ENCODE measurements around the gene GDF10. TPM values are rescaled to one million over a fixed set of nuclear protein-coding genes. Genes with fewer than 3 reads are reported as not detected.

Gene GDF10
- total and polyA plus RNA-seq, 2 donors (not counting 3 experiments of a cell fraction or from before 2014, with no cell fraction given), result not detected

DNA sequence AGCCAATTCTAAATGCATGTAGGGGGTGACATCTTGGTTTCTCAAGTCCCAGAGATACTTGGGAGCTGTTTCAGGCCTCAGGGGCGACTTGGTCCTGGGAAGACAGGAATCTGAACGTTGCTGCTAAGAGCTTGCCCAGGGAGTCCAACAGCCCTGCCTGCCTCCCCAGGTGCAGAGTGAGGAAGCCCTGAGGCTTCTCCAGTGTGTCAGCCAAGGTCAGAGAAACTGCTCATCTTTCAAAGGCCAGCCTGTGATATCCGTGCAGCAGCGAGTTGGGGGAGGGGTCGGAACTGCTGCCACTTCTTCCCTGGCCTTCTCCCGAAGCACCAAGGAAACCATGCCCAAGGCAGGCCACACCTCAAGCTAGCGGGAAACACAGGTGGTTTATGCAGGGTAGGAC, 32.0 kb downstream of the GDF10 start:
- Histone ChIP-seq H3K4me2 (ENCODE audit: insufficient read depth, low read length) (no peak overlapping the region), H3K9me3 (replicated peaks; ENCODE audit: control insufficient read depth, insufficient read depth, low read length) (no peaks in the 10 kb centered on the region), H3K27me3 (ENCODE audit: control insufficient read depth in 2 of 2, insufficient read depth in 2 of 2, low read length in 2 of 2) (peaks cover 0 to under 1% of the 10 kb centered on the region in 2 experiments), H3K27ac (ENCODE audit: insufficient read depth, low read depth, low read length) (no peak overlapping the region), H3K9me1 (replicated peaks; ENCODE audit: control insufficient read depth, extremely low read depth, insufficient read depth, low read length) (no peaks in the 10 kb centered on the region), H3K9ac (replicated peaks; ENCODE audit: extremely low read depth, insufficient read depth, low read length) (no peak overlapping the region), H4K20me1 (replicated peaks; ENCODE audit: control insufficient read depth, extremely low read depth, insufficient read depth, low read length) (no peaks in the 10 kb centered on the region), H3K36me3 (ENCODE audit: control insufficient read depth in 2 of 2, extremely low read depth in 1 of 2, insufficient read depth in 2 of 2, low read length in 2 of 2) (no peaks in the 10 kb centered on the region), H3K4me1 (ENCODE audit: control insufficient read depth, extremely low read depth, insufficient read depth, low read length) (no peaks in the 10 kb centered on the region), H3K79me2 (ENCODE audit: control insufficient read depth, insufficient read depth, low read length) (no peaks in the 10 kb centered on the region), H3K4me3 (replicated peaks in 1 of 3; ENCODE audit: insufficient read depth in 1 of 3, low read depth in 1 of 3, low read length in 3 of 3) (no peak overlapping the region), H2AFZ (ENCODE audit: low read depth, low read length) (no peak overlapping the region)
- ChIA-PET POLR2A (no interaction called here), CTCF (interaction anchor here (1.4 kb wide), 1 partner anchor 284 kb away, joined by 3 read pairs; no protein-coding TSS in a partner anchor)
- dilution Hi-C loops (cut with MboI; ENCODE audit: extremely low pct_ligation_motif_present, low sequenced_read_pairs) (no loop called here), intact Hi-C loops (cut with micrococcal nuclease) (no loop called here)
- DNase-seq (ENCODE audit: low read depth, low spot score) (no peak), FAIRE-seq (no peak)
- TF ChIP-seq, protein P1, sequence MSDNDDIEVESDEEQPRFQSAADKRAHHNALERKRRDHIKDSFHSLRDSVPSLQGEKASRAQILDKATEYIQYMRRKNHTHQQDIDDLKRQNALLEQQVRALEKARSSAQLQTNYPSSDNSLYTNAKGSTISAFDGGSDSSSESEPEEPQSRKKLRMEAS (IDR thresholded peaks at IDR 0.05; ENCODE audit: insufficient read depth, insufficient read length), result no peak
- BruUV-seq (replicated peaks), result no TSS peak

DNA sequence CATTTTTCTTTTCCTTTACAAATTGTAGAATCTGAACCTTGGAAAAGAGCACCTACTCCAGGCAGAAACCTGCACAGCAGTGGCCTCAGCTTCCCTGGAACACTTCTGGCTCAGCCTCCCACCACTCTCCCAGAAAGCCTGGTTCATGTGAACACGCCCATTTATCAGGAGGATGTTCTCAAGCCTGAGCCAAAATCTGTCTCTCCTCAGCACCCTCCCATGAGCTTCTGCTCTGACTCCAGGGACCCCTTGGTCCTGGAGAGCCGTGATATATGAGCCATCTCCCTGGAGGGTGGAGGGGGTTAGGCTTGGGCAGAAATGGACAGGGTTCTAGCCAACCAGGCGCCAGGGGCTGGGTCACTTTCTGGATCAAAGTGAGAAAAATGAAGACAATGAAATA, 32.4 kb downstream of the GDF10 start:
- no TSS peak for BruUV-seq (replicated peaks)
- H4K20me1 ChIP-seq (replicated peaks; ENCODE audit: control insufficient read depth, extremely low read depth, insufficient read depth, low read length), result no peaks in the 10 kb centered on the region
- dilution Hi-C loops (cut with MboI; ENCODE audit: extremely low pct_ligation_motif_present, low sequenced_read_pairs) (no loop called here), intact Hi-C loops (cut with micrococcal nuclease) (no loop called here)
- H3K4me2 ChIP-seq (ENCODE audit: insufficient read depth, low read length), result no peak overlapping the region
- H3K27me3 ChIP-seq (ENCODE audit: control insufficient read depth in 2 of 2, insufficient read depth in 2 of 2, low read length in 2 of 2), result peaks cover 0 to 4% of the 10 kb centered on the region in 2 experiments
- FAIRE-seq, result no peak
- no peaks in the 10 kb centered on the region for H3K79me2 ChIP-seq (ENCODE audit: control insufficient read depth, insufficient read depth, low read length)
- H3K9ac ChIP-seq (replicated peaks; ENCODE audit: extremely low read depth, insufficient read depth, low read length), result no peak overlapping the region
- DNase-seq (ENCODE audit: low read depth, low spot score), result no peak
- H3K36me3 ChIP-seq (ENCODE audit: control insufficient read depth in 2 of 2, extremely low read depth in 1 of 2, insufficient read depth in 2 of 2, low read length in 2 of 2), result no peaks in the 10 kb centered on the region
- H3K4me1 ChIP-seq (ENCODE audit: control insufficient read depth, extremely low read depth, insufficient read depth, low read length), result no peaks in the 10 kb centered on the region
- H3K9me1 ChIP-seq (replicated peaks; ENCODE audit: control insufficient read depth, extremely low read depth, insufficient read depth, low read length), result no peaks in the 10 kb centered on the region
- CTCF ChIA-PET, result interaction anchor here (1.4 kb wide), 1 partner anchor 285 kb away, joined by 3 read pairs; no protein-coding TSS in a partner anchor
- H3K27ac ChIP-seq (ENCODE audit: insufficient read depth, low read depth, low read length), result no peak overlapping the region
- TF ChIP-seq FOS (IDR thresholded peaks at IDR 0.05; ENCODE audit: borderline replicate concordance, insufficient read depth, low read length) (no peak), JUN (IDR thresholded peaks at IDR 0.05; ENCODE audit: borderline replicate concordance, insufficient read depth, insufficient read length, low read depth) (no peak), POLR2AphosphoS5 (IDR thresholded peaks at IDR 0.05; ENCODE audit: insufficient read depth, low read depth, low read length) (no peak), MYC (IDR thresholded peaks at IDR 0.05; ENCODE audit: low read depth, low read length) (no peak), GATA2 (IDR thresholded peaks at IDR 0.05; ENCODE audit: insufficient read depth, insufficient read length, low read depth, low read length) (no peak), POLR2A (IDR thresholded peaks at IDR 0.05; ENCODE audit: low read depth, low read length) (no peak)
- TF ChIP-seq, protein P1 (IDR thresholded peaks at IDR 0.05; ENCODE audit: insufficient read depth, insufficient read length), result no peak
- no peaks in the 10 kb centered on the region for H3K9me3 ChIP-seq (replicated peaks; ENCODE audit: control insufficient read depth, insufficient read depth, low read length)
- POLR2A ChIA-PET, result no interaction called here
- H2AFZ ChIP-seq (ENCODE audit: low read depth, low read length), result no peak overlapping the region
- no peak overlapping the region for H3K4me3 ChIP-seq (replicated peaks in 1 of 3; ENCODE audit: insufficient read depth in 1 of 3, low read depth in 1 of 3, low read length in 3 of 3)
